ENCODE measurements around the gene JPH2. TPM values are rescaled to one million over a fixed set of nuclear protein-coding genes. Genes with fewer than 3 reads are reported as not detected.

JPH2 gene
- total and polyA plus RNA-seq, 2 experiments from 2014 or later, result 0.16 to 1.1 TPM

- TF ChIP-seq ZNF462 (CRISPR knock-in tag; IDR thresholded peaks at IDR 0.05), result no peak
- TF ChIP-seq JUNB (IDR thresholded peaks at IDR 0.05; ENCODE audit: unreplicated experiment), result no peak
- no peak for TF ChIP-seq ZNF331 (CRISPR knock-in tag; IDR thresholded peaks at IDR 0.05; ENCODE audit: low read depth)
- TF ChIP-seq STAT1 (IDR thresholded peaks at IDR 0.05; ENCODE audit: unreplicated experiment), result no peak
- TF ChIP-seq, protein P1, sequence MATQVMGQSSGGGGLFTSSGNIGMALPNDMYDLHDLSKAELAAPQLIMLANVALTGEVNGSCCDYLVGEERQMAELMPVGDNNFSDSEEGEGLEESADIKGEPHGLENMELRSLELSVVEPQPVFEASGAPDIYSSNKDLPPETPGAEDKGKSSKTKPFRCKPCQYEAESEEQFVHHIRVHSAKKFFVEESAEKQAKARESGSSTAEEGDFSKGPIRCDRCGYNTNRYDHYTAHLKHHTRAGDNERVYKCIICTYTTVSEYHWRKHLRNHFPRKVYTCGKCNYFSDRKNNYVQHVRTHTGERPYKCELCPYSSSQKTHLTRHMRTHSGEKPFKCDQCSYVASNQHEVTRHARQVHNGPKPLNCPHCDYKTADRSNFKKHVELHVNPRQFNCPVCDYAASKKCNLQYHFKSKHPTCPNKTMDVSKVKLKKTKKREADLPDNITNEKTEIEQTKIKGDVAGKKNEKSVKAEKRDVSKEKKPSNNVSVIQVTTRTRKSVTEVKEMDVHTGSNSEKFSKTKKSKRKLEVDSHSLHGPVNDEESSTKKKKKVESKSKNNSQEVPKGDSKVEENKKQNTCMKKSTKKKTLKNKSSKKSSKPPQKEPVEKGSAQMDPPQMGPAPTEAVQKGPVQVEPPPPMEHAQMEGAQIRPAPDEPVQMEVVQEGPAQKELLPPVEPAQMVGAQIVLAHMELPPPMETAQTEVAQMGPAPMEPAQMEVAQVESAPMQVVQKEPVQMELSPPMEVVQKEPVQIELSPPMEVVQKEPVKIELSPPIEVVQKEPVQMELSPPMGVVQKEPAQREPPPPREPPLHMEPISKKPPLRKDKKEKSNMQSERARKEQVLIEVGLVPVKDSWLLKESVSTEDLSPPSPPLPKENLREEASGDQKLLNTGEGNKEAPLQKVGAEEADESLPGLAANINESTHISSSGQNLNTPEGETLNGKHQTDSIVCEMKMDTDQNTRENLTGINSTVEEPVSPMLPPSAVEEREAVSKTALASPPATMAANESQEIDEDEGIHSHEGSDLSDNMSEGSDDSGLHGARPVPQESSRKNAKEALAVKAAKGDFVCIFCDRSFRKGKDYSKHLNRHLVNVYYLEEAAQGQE (IDR thresholded peaks at IDR 0.05; ENCODE audit: unreplicated experiment), result no peak
- TF ChIP-seq, protein P2, sequence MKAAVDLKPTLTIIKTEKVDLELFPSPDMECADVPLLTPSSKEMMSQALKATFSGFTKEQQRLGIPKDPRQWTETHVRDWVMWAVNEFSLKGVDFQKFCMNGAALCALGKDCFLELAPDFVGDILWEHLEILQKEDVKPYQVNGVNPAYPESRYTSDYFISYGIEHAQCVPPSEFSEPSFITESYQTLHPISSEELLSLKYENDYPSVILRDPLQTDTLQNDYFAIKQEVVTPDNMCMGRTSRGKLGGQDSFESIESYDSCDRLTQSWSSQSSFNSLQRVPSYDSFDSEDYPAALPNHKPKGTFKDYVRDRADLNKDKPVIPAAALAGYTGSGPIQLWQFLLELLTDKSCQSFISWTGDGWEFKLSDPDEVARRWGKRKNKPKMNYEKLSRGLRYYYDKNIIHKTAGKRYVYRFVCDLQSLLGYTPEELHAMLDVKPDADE (IDR thresholded peaks at IDR 0.05), result no peak
These were observed 74.5 kb downstream of the JPH2 start (continued) for GRCh38 chr20:44112456-44112855.

Measured in GM23338 (cell line).